GM12865 (cell line): Measurements from ENCODE around the gene EIF1B.

Experiments used
- DNase-seq: peaks from one replicate; pipeline ENCODE4 v3.0.0; 2010; ENCODE audit warnings: low read depth
- H3K4me3 ChIP-seq: 2 replicates; pipeline ENCODE4 v1.5.1; 2011; ENCODE audit warnings: mild to moderate bottlenecking, low read depth, low read length, control low read depth
- TF ChIP-seq, protein P1 (sequence below): IDR thresholded peaks from 2 replicates; pipeline ENCODE4 v1.5.1; 2011; ENCODE audit warnings: low read length, control low read depth, low read depth, inconsistent platforms; ENCODE audit not compliant: insufficient read depth; ENCODE audit errors: missing control alignments

The EIF1B gene

DNA sequence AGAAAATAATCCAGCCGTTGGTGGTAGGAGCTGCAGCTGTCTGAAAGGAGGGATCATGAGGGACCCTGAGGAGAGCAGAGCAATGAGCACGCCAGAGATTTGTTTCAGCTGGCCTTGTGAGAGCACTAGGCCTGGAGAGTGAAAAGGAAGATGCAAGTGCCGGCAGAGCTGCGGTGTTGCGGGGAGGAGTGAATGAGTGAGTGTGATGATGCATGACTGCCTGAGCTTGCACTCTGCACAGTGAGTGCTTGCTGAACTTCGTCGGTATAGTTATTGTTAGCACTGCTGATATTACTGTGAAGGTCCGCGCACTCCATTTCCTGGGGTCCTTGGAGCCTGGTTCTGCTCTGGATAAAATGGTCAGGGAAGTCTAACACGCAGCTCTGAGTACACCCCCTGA, 23.2 kb downstream of the EIF1B start:
- TF ChIP-seq, protein P1, sequence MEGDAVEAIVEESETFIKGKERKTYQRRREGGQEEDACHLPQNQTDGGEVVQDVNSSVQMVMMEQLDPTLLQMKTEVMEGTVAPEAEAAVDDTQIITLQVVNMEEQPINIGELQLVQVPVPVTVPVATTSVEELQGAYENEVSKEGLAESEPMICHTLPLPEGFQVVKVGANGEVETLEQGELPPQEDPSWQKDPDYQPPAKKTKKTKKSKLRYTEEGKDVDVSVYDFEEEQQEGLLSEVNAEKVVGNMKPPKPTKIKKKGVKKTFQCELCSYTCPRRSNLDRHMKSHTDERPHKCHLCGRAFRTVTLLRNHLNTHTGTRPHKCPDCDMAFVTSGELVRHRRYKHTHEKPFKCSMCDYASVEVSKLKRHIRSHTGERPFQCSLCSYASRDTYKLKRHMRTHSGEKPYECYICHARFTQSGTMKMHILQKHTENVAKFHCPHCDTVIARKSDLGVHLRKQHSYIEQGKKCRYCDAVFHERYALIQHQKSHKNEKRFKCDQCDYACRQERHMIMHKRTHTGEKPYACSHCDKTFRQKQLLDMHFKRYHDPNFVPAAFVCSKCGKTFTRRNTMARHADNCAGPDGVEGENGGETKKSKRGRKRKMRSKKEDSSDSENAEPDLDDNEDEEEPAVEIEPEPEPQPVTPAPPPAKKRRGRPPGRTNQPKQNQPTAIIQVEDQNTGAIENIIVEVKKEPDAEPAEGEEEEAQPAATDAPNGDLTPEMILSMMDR: no peak
- peak; percentile 65 for DNase-seq
- H3K4me3 ChIP-seq: no peak overlapping the region

DNA sequence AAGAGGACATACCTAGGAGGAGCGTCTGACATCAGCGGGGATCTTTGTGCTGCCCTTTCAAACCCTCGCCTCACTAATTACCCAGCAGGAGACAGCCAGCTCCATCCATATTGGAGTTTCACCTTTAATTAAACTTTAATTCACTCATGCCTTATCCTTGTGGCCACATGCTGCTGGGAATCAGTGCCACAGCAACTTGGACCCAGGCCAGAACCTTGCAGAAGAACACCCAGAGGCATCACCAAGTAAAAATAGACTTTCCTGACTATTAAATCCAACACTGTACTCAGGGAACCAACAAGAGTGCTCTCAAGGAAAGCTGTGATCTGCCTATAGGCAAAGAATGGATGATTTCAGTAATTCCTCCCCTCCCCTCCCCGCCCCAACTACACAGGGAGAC, 23.9 kb downstream of the EIF1B start:
- no peak overlapping the region for H3K4me3 ChIP-seq
- no peak for DNase-seq
- TF ChIP-seq, protein P1: no peak

DNA sequence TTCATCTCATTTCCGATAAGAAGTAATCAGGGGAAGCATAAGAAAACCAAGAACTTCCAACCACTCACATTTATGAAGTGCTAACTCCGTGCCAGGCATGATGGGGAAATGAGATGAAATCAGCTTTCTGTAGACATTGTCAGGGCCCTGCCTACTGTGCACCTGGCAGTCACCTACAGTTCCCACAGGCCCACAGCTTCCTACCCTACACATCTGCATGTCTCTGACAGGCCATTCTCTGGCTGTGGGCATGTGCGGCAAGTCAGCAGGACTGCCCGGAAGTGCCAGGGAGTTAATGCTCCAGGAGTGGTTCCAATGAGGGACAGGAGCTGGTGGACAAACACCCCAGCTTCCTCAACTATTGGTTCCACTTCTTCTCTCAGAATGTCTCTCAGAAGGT, 24.3 kb downstream of the EIF1B start:
- TF ChIP-seq, protein P1: no peak
- H3K4me3 ChIP-seq: no peak overlapping the region
- DNase-seq: no peak

DNA sequence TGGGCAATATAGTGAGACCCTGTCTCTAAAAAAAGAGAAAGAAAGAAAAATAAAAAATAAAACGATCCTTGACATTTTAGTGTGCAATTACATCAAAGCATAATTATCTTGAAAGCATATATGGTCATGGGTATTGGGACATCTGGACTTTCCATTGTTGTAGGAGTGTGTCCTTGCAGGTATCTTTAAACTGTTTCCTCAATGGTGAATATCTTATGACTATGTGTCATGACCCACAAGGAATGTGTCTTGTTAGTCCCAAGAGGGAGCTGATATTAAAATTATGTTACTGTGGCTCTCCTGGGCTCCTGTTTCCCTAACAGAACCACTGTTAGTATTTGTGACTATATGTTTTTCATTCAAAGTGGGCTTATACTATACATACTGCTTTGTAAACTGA, 26.6 kb downstream of the EIF1B start:
- TF ChIP-seq, protein P1: no peak
- H3K4me3 ChIP-seq: no peak overlapping the region
- DNase-seq: no peak

DNA sequence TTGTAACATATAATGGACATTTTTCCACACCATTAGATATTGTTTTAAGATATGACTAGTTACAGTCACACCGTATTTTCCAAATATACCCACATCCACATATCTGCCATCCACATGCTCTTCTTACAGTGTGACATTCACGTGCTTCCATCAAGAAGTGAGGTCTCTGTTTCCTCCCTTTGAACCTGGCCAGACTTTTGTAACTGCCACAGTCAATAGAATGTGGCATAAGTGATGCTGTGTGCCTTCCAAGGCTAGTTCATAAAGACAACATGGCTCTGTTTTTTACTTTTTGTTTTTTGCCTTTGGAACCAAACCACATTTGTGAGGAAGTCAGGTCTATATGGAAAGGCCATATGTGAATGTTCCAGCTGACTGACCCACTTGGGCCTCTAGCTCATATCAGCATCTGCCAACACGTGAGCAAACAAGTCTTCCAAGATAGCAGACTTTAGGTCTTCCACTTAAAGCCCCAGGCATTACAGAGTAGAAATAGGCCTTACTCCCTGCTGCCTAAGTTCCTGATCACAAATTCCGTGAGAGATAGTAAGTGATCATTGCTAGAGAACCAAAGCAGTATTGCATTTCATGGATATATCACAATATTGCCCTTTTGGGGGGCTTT, 27.1 kb downstream of the EIF1B start:
- H3K4me3 ChIP-seq: no peak overlapping the region
- TF ChIP-seq, protein P1: no peak
- DNase-seq: no peak

DNA sequence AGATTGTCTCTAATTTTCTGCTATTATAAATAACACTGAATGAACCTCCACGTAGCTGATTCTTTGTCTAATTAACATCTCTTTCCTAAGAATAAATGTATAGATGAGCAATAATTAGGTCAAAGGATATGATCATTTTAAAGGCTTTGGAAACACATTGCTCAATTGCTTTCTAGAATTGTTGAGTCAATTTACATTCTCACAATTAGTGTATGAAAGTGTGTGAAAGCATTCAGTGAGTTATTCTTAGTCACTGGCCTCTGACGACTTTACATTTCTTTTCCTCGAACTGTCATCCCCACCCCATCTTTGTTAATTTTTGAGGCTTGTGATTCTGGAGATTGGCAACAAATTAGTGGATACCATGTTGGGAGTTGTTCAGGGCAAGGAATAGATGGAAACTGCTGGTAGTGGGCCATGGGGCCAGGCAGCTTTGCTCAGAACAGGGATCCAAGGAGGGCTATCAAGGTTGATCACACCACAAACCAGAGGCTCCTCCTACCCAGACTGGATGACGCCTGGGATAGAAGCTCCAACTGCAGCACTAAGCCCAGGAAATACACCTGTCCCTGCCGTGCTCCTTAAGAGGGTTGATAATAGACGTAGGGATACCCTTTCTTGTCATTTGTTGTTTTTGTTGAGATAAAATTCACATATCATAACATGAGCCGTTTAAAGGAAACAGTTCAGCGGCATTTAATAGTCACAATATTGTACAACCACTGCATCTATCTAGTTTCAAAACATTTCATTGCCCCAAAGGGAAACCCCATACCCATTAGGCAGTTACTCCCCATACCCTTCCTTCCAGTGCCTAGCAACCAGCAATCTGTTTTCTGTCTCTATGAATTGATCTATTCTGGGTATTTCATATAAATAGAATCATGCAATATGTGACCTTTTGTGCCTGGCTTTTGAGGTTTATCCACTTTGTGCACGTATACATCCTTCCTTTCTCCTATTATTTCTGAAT, 27.9 kb downstream of the EIF1B start:
- TF ChIP-seq, protein P1: no peak
- no peak overlapping the region; the same call in 1 of the 2 replicates for H3K4me3 ChIP-seq
- peak; percentile 62 for DNase-seq
